OCI-LY1 (cell line): ENCODE results near the gene VWA1.

Experiments
- H2AFZ ChIP-seq: fragments of 200-600 bp; sonication (generic), shearing (Covaris generic); 2 replicates; pipeline ENCODE4 v1.6.0; 2014; ENCODE audit warnings: antibody characterized with exemption, mild to moderate bottlenecking, low read length
- H3F3A ChIP-seq: fragments of 200-600 bp; sonication (generic), shearing (Covaris generic); 2 replicates; pipeline ENCODE4 v1.6.0; 2014; ENCODE audit warnings: mild to moderate bottlenecking, antibody characterized with exemption, low read length, moderate library complexity; ENCODE audit not compliant: insufficient read depth
- H3K27ac ChIP-seq: fragments of 200-600 bp; sonication (generic); 2 replicates; pipeline ENCODE4 v1.5.1; 2014; ENCODE audit warnings: low read length, mixed run types, mild to moderate bottlenecking, low read depth; ENCODE audit not compliant: poor library complexity, severe bottlenecking
- H3K27me3 ChIP-seq: fragments of 200-600 bp; sonication (generic); 2 replicates; pipeline ENCODE4 v1.6.0; 2014; ENCODE audit warnings: antibody characterized with exemption, mild to moderate bottlenecking, low read length, moderate library complexity; ENCODE audit not compliant: insufficient read depth
- H3K36me3 ChIP-seq: fragments of 200-600 bp; sonication (generic); 2 replicates; pipeline ENCODE4 v1.6.1; 2014; ENCODE audit warnings: mild to moderate bottlenecking, antibody characterized with exemption, low read length, moderate library complexity, mixed read lengths; ENCODE audit not compliant: insufficient read depth
- H3K4me1 ChIP-seq: fragments of 200-600 bp; sonication (generic); 2 replicates; pipeline ENCODE4 v1.5.1; 2014; ENCODE audit warnings: mild to moderate bottlenecking, low read length, moderate library complexity; ENCODE audit not compliant: insufficient read depth, severe bottlenecking
- H3K4me2 ChIP-seq: fragments of 200-600 bp; sonication (generic), shearing (Covaris generic); 2 replicates; pipeline ENCODE4 v1.6.1; 2014; ENCODE audit warnings: low read length
- H3K4me3 ChIP-seq: fragments of 200-600 bp; sonication (generic); 2 replicates; pipeline ENCODE4 v1.5.1; 2014; ENCODE audit warnings: low read length, low read depth, mild to moderate bottlenecking, mixed read lengths; ENCODE audit not compliant: poor library complexity, severe bottlenecking
- H3K79me2 ChIP-seq: fragments of 200-600 bp; shearing (Covaris generic); 2 replicates; pipeline ENCODE4 v1.6.1; 2016; ENCODE audit warnings: mixed run types, low read length, mixed read lengths; ENCODE audit not compliant: insufficient read depth
- H3K9ac ChIP-seq: fragments of 200-600 bp; sonication (generic), shearing (Covaris generic); 2 replicates; pipeline ENCODE4 v1.6.1; 2014; ENCODE audit warnings: mild to moderate bottlenecking, low read length, mixed read lengths
- H3K9me2 ChIP-seq: fragments of 200-600 bp; sonication (generic), shearing (Covaris generic); 2 replicates; pipeline ENCODE4 v1.6.1; 2014; ENCODE audit warnings: low read depth, mild to moderate bottlenecking, low read length, mixed read lengths
- H3K9me3 ChIP-seq: fragments of 200-600 bp; shearing (Covaris generic); 2 replicates; pipeline ENCODE4 v1.6.1; 2014; ENCODE audit warnings: low read length, mixed read lengths
- H4K20me1 ChIP-seq: fragments of 200-600 bp; sonication (generic), shearing (Covaris generic); 2 replicates; pipeline ENCODE4 v1.6.0; 2016; ENCODE audit warnings: mild to moderate bottlenecking, low read length; ENCODE audit not compliant: insufficient read depth
- CTCF ChIP-seq: fragments of 200-600 bp; sonication (generic), shearing (Covaris generic); IDR thresholded peaks from 2 replicates; pipeline ENCODE4 v1.5.1; 2017; ENCODE audit warnings: mild to moderate bottlenecking, antibody characterized with exemption, low read length, moderate library complexity, mixed read lengths
- EZH2 ChIP-seq: fragments of 200-600 bp; sonication (generic), shearing (Covaris generic); IDR thresholded peaks from 2 replicates; pipeline ENCODE4 v1.8.0; 2017; ENCODE audit warnings: borderline replicate concordance, mixed run types, mild to moderate bottlenecking, antibody characterized with exemption, low read length, moderate library complexity, mixed read lengths

VWA1 gene

GRCh38 chr1:1399187-1399871 lies 36.2 kb upstream of the VWA1 start, which contains the start of gene CCNL2:
CCNL2 (minus strand) TSS chr1:1399335; CDS start chr1:1399306, 29 bp downstream.
- Histone ChIP-seq H3K4me2 (peak within 1 kb of the TSS; percentile 98), H3K79me2 (peaks cover 24% of the 10 kb centered on the region), H3K9me2 (no peaks in the 10 kb centered on the region), H3K27ac (peak within 1 kb of the TSS; percentile 55), H3K27me3 (no peaks in the 10 kb centered on the region), H3K9me3 (no peaks in the 10 kb centered on the region), H3K4me3 (peak within 1 kb of the TSS; percentile 98), H3F3A (no peaks in the 10 kb centered on the region), H3K4me1 (peaks cover 33% of the 10 kb centered on the region), H2AFZ (no peak within 1 kb of the TSS), H3K36me3 (peaks cover 79% of the 10 kb centered on the region), H3K9ac (peak within 1 kb of the TSS; percentile 98), H4K20me1 (no peaks in the 10 kb centered on the region)
- TF ChIP-seq CTCF = peak; percentile 32; the same call in 1 of the 2 replicates
- no peak for TF ChIP-seq EZH2

GRCh38 chr1:1399872-1400575 lies 35.5 kb upstream of the VWA1 start:
- peak overlapping the region; percentile 98 for H3K9ac ChIP-seq
- peak overlapping the region; percentile 98 for H3K4me2 ChIP-seq
- H3K27me3 ChIP-seq = no peaks in the 10 kb centered on the region
- no peaks in the 10 kb centered on the region for H4K20me1 ChIP-seq
- TF ChIP-seq CTCF (no peak), EZH2 (no peak)
- peaks cover 33% of the 10 kb centered on the region for H3K4me1 ChIP-seq
- peak overlapping the region; percentile 55 for H3K27ac ChIP-seq
- H3K9me3 ChIP-seq = no peaks in the 10 kb centered on the region
- H3F3A ChIP-seq = no peaks in the 10 kb centered on the region
- H2AFZ ChIP-seq = no peak overlapping the region
- peaks cover 81% of the 10 kb centered on the region for H3K36me3 ChIP-seq
- no peaks in the 10 kb centered on the region for H3K9me2 ChIP-seq
- peaks cover 24% of the 10 kb centered on the region for H3K79me2 ChIP-seq
- peak overlapping the region; percentile 98 for H3K4me3 ChIP-seq

- Histone ChIP-seq H3K4me3 (peak overlapping the region; percentile 98), H3K27me3 (no peaks in the 10 kb centered on the region), H3K79me2 (peaks cover 28% of the 10 kb centered on the region), H4K20me1 (no peaks in the 10 kb centered on the region), H3F3A (no peaks in the 10 kb centered on the region), H3K4me2 (peak overlapping the region; percentile 98), H3K27ac (peak overlapping the region; percentile 55), H2AFZ (no peak overlapping the region), H3K9me2 (no peaks in the 10 kb centered on the region), H3K4me1 (peaks cover 38% of the 10 kb centered on the region), H3K9me3 (no peaks in the 10 kb centered on the region), H3K36me3 (peaks cover 81% of the 10 kb centered on the region), H3K9ac (peak overlapping the region; percentile 98)
- TF ChIP-seq EZH2 (no peak), CTCF (no peak)
Measured at GRCh38 chr1:1400576-1401456, 34.7 kb upstream of the VWA1 start.
